Measurements from ENCODE around the gene CNST. TPM values are rescaled to one million over a fixed set of nuclear protein-coding genes. Genes with fewer than 3 reads are reported as not detected.
A peak's percentile ranks its signal among the peaks of the same experiment; 100 is the strongest.

The CNST gene
- total and polyA plus RNA-seq, 9 of the 15 experiments (the other 6 are each of a cell fraction or from before 2014, with no cell fraction given) = 17.0 to 55.3 (median 30.8) TPM

DNA sequence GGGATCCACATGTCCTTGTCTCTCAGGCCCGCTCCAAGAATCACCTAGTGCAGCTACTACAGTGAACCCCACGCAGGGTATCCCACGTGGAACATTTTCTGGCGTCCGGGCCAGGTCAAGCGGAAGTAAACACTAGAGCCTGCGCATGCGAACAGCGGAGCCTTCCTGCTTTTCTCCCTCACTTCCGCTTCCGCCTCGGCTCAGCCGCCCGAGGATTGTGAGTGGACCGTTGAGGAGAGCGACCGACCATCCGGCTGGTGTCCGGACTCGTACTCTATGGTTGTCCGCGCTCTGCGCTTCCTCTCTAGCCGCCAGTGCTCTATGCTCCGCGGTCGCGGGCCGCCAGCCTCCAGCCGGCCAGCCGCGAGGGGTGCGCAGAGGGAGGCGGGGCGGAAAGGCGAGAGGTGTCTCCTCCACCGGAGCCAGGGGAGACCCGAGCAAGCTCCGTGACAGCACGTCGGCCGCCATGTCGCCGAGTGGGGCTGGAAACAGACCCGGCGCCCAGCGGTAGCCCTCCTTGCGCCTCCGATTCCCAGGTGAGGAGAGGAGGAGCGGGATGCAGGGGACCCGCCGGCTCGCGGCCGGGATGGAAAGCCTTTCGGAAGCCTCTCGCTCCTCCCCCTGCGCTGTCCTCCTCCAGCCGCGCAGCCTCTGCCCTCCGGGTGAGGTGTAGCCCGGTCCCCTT lies at the start of gene CNST, which contains the start of gene TFB2M (continued):
- TF ChIP-seq HMG20B (CRISPR knock-in tag; IDR thresholded peaks at IDR 0.05) = no peak; the same call in 1 of the 2 replicates
- TF ChIP-seq STAT5A (IDR thresholded peaks at IDR 0.05; ENCODE audit: borderline replicate concordance, low read length) = peak; percentile 19; the same call in 1 of the 2 replicates
- no peak for TF ChIP-seq FOXJ3 (CRISPR knock-in tag; IDR thresholded peaks at IDR 0.05)
- TF ChIP-seq MEIS2 (IDR thresholded peaks at IDR 0.05; ENCODE audit: partially characterized antibody) = peak; percentile 85
- TF ChIP-seq SUPT5H (IDR thresholded peaks at IDR 0.05) = peak; percentile 91
- TF ChIP-seq MIER1 (IDR thresholded peaks at IDR 0.05; ENCODE audit: low read depth) = no peak
- TF ChIP-seq FOXK2 (conservative IDR thresholded peaks at IDR 0.05 in 1 of 2, IDR thresholded peaks at IDR 0.05 in 1 of 2; ENCODE audit: low read depth in 2 of 2) = peak; percentile 99 to 100
- no peak for TF ChIP-seq ZNF175 (CRISPR knock-in tag; IDR thresholded peaks at IDR 0.05; ENCODE audit: low read depth)
- no peak for TF ChIP-seq BRF2 (IDR thresholded peaks at IDR 0.05; ENCODE audit: borderline replicate concordance, insufficient read depth, insufficient read length)
- no peak for TF ChIP-seq ZNF79 (CRISPR knock-in tag; IDR thresholded peaks at IDR 0.05; ENCODE audit: low read depth)
- TF ChIP-seq U2AF2 (optimal IDR thresholded peaks at IDR 0.05; ENCODE audit: low read depth, low read length) = no peak
- peak; percentile 87; the same call in 1 of the 2 replicates for TF ChIP-seq LARP7 (IDR thresholded peaks at IDR 0.05)
- TF ChIP-seq SMAD1 (IDR thresholded peaks at IDR 0.05; ENCODE audit: low read depth, low read length, partially characterized antibody) = peak; percentile 16
- TF ChIP-seq ZNF316 (IDR thresholded peaks at IDR 0.05) = no peak
- TF ChIP-seq NR1H2 (CRISPR knock-in tag; IDR thresholded peaks at IDR 0.05) = no peak; the same call in 1 of the 2 replicates
- peak in 1 of 2 experiments; percentile 55; a peak in 3 of 4 replicates for TF ChIP-seq FOXA3 (CRISPR knock-in tag; conservative IDR thresholded peaks at IDR 0.05 in 1 of 2, IDR thresholded peaks at IDR 0.05 in 1 of 2)
- TF ChIP-seq MTF1 (CRISPR knock-in tag; IDR thresholded peaks at IDR 0.05; ENCODE audit: borderline replicate concordance) = no peak
- peak in 1 of 2 experiments; percentile 83; a peak in 2 of 4 replicates for TF ChIP-seq KDM4B (IDR thresholded peaks at IDR 0.05; ENCODE audit: borderline replicate concordance in 2 of 2, low read depth in 1 of 2)
- no peak for TF ChIP-seq ZC3H11A (IDR thresholded peaks at IDR 0.05; ENCODE audit: low read depth, low read length)
- TF ChIP-seq POU5F1 (IDR thresholded peaks at IDR 0.05; ENCODE audit: borderline replicate concordance, low read depth, low read length, partially characterized antibody) = peak; percentile 86
- TF ChIP-seq GATAD2B (IDR thresholded peaks at IDR 0.05; ENCODE audit: borderline replicate concordance) = peak; percentile 51; the same call in 1 of the 2 replicates
- TF ChIP-seq, protein P1, sequence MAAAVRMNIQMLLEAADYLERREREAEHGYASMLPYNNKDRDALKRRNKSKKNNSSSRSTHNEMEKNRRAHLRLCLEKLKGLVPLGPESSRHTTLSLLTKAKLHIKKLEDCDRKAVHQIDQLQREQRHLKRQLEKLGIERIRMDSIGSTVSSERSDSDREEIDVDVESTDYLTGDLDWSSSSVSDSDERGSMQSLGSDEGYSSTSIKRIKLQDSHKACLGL (CRISPR knock-in tag; IDR thresholded peaks at IDR 0.05; ENCODE audit: borderline replicate concordance, poor library complexity, severe bottlenecking) = peak; percentile 97
- 0 out of 2 replicates have a peak, but pooled peaks have one; percentile 9 for TF ChIP-seq TAF7 (tag; IDR thresholded peaks at IDR 0.05)
- peak; percentile 79; the same call in 1 of the 2 replicates for TF ChIP-seq NFRKB (IDR thresholded peaks at IDR 0.05; ENCODE audit: low read depth)
- TF ChIP-seq THRAP3 (IDR thresholded peaks at IDR 0.05; ENCODE audit: borderline replicate concordance) = no peak
- TF ChIP-seq, protein P2, sequence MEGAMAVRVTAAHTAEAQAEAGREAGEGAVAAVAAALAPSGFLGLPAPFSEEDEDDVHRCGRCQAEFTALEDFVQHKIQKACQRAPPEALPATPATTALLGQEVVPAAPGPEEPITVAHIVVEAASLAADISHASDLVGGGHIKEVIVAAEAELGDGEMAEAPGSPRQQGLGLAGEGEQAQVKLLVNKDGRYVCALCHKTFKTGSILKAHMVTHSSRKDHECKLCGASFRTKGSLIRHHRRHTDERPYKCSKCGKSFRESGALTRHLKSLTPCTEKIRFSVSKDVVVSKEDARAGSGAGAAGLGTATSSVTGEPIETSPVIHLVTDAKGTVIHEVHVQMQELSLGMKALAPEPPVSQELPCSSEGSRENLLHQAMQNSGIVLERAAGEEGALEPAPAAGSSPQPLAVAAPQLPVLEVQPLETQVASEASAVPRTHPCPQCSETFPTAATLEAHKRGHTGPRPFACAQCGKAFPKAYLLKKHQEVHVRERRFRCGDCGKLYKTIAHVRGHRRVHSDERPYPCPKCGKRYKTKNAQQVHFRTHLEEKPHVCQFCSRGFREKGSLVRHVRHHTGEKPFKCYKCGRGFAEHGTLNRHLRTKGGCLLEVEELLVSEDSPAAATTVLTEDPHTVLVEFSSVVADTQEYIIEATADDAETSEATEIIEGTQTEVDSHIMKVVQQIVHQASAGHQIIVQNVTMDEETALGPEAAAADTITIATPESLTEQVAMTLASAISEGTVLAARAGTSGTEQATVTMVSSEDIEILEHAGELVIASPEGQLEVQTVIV (CRISPR knock-in tag; IDR thresholded peaks at IDR 0.05; ENCODE audit: borderline replicate concordance) = no peak

Measured in K562 (cell line).